Fibroblast of skin of abdomen (primary cell): ENCODE data around the gene LENEP.

ENCODE experiments used
- DNase-seq: peaks from one replicate; pipeline ENCODE4 v3.0.0-alpha.2; 2013

Gene LENEP

GRCh38 chr1:154960446-154961136 is 32.8 kb upstream of the LENEP start:
- DNase-seq, result no peak

DNA sequence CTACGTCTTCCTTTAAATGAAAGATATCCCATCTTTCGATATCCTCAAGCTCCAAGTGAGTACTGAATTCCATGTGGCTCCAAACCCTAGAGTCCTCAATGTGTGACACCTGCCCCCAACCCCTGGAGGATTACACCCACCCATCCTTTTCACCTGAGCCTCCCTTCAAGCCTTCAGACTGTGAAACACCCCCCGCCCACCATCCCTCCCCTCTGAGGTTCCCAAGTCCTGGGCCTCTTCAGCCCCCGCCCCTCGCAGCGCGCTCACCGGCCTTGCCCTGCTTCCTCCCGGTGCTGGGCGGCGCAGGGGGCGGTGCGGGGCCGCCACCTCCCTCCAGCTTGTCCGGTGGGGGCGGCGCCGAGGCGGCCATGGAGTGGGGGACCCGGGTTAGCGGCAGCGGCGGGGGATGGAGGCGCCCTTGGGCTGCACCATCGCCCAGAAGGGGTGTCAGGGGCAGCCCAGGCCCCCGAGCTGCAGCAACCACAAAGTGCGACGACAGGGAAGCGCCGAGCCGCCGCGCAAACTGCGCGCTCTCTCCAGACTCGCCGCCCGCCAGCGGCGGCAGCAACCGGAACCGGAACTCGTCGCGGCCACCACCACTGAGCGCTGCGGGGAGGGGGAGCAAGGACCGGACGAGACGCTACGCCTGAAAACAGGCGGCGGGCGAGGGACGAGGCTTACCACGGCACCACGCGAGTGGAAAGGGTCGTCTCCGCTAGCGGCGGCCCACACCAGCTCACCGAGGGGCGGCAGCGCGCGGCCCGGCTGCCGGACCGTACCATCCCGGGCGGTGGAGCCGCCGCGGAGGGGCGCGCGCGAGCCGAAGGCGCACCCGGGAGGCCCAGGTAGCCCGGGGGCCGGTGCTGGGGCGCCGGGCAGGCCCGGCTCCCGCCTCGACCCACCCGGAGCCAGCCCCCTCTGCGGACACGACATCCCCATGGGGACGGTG is 31.9 kb upstream of the LENEP start, which contains the start of gene PYGO2:
Gene PYGO2 (minus strand): TSS at position 576 of the 949 bp plus-strand sequence. CDS start 206 bp downstream, at position 370.
- DNase-seq, result peak; percentile 76

GRCh38 chr1:154962156-154962749 is 31.1 kb upstream of the LENEP start:
- no peak for DNase-seq

GRCh38 chr1:154962795-154963330 is 30.5 kb upstream of the LENEP start:
- DNase-seq, result no peak

GRCh38 chr1:154963643-154964042 is 29.7 kb upstream of the LENEP start:
- DNase-seq, result no peak

- no peak for DNase-seq
Observed at GRCh38 chr1:154964359-154964758, 29.0 kb upstream of the LENEP start.

DNA sequence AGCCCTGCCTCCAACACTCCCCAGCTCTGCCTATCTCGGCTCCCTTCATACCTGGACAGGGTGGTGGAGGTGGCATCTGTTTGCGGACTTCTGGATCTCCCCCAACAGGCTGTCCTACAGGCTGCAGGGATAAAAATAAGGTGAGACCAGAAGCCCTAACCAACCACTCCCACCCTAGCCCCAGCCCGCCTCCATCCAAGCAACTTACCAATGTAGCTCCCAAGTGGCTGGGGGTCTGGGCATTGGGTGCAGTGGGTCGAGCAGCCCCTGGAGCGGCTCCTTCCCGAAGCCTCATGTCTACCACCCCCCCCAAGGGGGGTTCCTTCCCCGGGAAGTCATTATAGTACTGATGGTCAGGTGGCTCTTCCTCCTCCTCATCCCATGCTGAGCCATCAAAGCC is 27.3 kb upstream of the LENEP start:
- no peak for DNase-seq

- DNase-seq, result no peak
Observed at GRCh38 chr1:154967331-154967950, 25.9 kb upstream of the LENEP start.

DNA sequence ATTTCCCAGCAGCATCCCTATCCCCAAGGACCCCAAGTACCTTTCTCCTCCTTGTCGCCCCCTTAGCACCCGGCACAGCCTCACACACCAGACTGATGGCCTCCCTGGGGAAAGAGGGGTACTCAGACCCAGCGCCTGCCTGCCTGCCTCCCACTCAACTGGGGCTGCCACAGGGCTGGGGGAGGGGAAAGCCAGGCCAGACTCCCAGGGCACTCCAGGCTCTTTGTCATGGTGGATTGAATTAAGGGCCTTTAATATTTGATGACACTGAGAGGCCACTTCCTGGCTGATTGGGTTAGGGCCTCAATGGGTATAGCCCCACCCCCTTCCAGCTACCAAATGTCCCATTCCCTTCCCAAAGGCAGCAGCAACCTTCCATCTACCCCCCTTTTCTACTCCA is 24.7 kb upstream of the LENEP start:
- DNase-seq, result no peak

- no peak for DNase-seq
Observed at GRCh38 chr1:154969246-154969645, 24.1 kb upstream of the LENEP start.

DNA sequence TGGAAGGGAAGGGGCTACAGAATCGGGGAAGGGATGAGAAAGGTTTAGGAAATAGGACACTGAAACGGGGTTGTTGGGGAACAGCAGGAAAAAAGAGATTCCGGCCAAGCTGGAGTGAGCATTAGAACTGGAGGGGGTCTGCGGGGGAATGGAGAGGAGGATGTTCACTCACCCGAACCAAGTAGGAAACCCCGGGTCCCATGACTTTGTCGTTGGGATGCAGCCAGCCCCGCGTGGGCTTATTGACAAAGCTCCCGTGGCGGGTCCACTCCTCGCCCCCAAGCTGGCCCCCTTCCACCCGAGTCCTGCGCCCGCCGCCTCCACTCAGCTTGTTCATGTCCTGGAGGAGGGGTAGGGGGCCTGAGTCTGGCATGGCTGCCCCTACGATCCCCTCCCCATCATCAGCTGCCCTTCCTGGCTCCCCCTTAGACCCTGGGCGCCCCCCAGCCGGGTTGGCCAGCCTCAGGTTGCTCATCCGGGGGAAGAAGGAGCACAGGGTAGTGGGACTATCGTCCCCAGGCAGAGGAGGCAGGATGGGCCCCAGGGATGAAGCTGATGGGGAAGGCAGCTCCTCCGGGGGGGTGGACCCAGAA is 23.4 kb upstream of the LENEP start:
- DNase-seq, result no peak

- DNase-seq, result peak; percentile 96
Observed at GRCh38 chr1:154970631-154971340, 22.6 kb upstream of the LENEP start, which contains the start of gene SHC1. Gene SHC1, minus strand, starts transcription at chr1:154970747. Its CDS starts 221 bp downstream, at chr1:154970526.

GRCh38 chr1:154971341-154971998 is 21.9 kb upstream of the LENEP start:
- no peak for DNase-seq

DNA sequence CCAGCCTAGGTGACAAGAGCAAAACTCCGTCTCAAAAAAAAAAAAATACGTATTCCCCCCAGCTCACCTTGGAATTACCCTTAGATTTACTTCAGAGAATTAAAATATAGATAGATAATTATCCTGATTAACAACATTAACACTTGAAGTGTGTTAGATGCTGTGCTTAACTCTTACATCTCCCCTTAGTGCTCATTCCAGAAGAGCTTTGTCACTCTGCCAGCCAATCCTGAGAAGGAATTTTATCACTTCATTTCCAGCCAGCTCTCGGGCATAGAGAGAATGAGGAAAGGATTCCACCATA is 21.2 kb upstream of the LENEP start:
- no peak for DNase-seq

- peak; percentile 98 for DNase-seq
Observed at GRCh38 chr1:154972517-154973343, 20.7 kb upstream of the LENEP start.

GRCh38 chr1:154973344-154974101 is 19.9 kb upstream of the LENEP start:
- peak; percentile 97 for DNase-seq

DNA sequence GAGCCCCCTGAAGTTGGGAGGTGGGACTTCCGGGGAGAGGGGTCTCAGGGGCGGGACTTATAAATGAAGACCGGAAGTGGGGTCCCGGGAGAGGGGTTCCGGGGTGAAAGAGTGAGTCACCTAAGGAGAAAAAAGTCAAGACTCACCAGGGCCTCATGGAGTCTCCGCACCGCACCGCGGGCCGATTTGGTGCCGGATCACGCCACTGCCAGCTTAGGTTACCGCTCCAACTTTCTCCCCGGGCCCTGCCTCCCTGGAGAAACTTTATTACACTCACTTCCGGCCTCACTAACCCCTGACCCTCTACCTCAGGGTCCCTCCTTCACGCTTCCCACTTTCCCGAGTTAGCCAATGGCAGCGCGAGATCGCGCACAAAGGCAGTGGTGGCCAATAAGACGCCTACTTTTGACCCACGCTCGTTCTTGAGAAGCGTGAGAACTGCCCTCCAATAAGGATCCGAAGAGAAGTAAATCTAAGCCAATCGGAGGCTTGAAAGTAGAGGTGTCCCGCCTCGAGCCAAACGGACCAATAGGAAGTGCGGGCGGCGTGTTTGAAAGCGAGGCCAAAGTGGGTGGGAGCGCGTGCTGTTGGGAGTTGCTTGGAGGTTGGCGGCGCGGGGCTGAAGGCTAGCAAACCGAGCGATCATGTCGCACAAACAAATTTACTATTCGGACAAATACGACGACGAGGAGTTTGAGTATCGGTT is 19.1 kb upstream of the LENEP start, which contains the start of gene CKS1B:
Gene CKS1B (plus strand): TSS at position 580 of the 706 bp plus-strand sequence. CDS start 65 bp downstream, at position 645.
- peak; percentile 100 for DNase-seq

- peak; percentile 96 for DNase-seq
Observed at GRCh38 chr1:154974808-154975408, 18.5 kb upstream of the LENEP start.
